OCI-LY1 (cell line): ENCODE measurements around the gene DOLPP1.

ENCODE experiments used
- H2AFZ ChIP-seq: fragments of 200-600 bp; sonication (generic), shearing (Covaris generic); 2 replicates; pipeline ENCODE4 v1.6.0; 2014; ENCODE audit warnings: antibody characterized with exemption, mild to moderate bottlenecking, low read length
- H3F3A ChIP-seq: fragments of 200-600 bp; sonication (generic), shearing (Covaris generic); 2 replicates; pipeline ENCODE4 v1.6.0; 2014; ENCODE audit warnings: mild to moderate bottlenecking, antibody characterized with exemption, low read length, moderate library complexity; ENCODE audit not compliant: insufficient read depth
- H3K27ac ChIP-seq: fragments of 200-600 bp; sonication (generic); 2 replicates; pipeline ENCODE4 v1.5.1; 2014; ENCODE audit warnings: low read length, mixed run types, mild to moderate bottlenecking, low read depth; ENCODE audit not compliant: poor library complexity, severe bottlenecking
- H3K27me3 ChIP-seq: fragments of 200-600 bp; sonication (generic); 2 replicates; pipeline ENCODE4 v1.6.0; 2014; ENCODE audit warnings: antibody characterized with exemption, mild to moderate bottlenecking, low read length, moderate library complexity; ENCODE audit not compliant: insufficient read depth
- H3K36me3 ChIP-seq: fragments of 200-600 bp; sonication (generic); 2 replicates; pipeline ENCODE4 v1.6.1; 2014; ENCODE audit warnings: mild to moderate bottlenecking, antibody characterized with exemption, low read length, moderate library complexity, mixed read lengths; ENCODE audit not compliant: insufficient read depth
- H3K4me1 ChIP-seq: fragments of 200-600 bp; sonication (generic); 2 replicates; pipeline ENCODE4 v1.5.1; 2014; ENCODE audit warnings: mild to moderate bottlenecking, low read length, moderate library complexity; ENCODE audit not compliant: insufficient read depth, severe bottlenecking
- H3K4me2 ChIP-seq: fragments of 200-600 bp; sonication (generic), shearing (Covaris generic); 2 replicates; pipeline ENCODE4 v1.6.1; 2014; ENCODE audit warnings: low read length
- H3K4me3 ChIP-seq: fragments of 200-600 bp; sonication (generic); 2 replicates; pipeline ENCODE4 v1.5.1; 2014; ENCODE audit warnings: low read length, low read depth, mild to moderate bottlenecking, mixed read lengths; ENCODE audit not compliant: poor library complexity, severe bottlenecking
- H3K79me2 ChIP-seq: fragments of 200-600 bp; shearing (Covaris generic); 2 replicates; pipeline ENCODE4 v1.6.1; 2016; ENCODE audit warnings: mixed run types, low read length, mixed read lengths; ENCODE audit not compliant: insufficient read depth
- H3K9ac ChIP-seq: fragments of 200-600 bp; sonication (generic), shearing (Covaris generic); 2 replicates; pipeline ENCODE4 v1.6.1; 2014; ENCODE audit warnings: mild to moderate bottlenecking, low read length, mixed read lengths
- H3K9me2 ChIP-seq: fragments of 200-600 bp; sonication (generic), shearing (Covaris generic); 2 replicates; pipeline ENCODE4 v1.6.1; 2014; ENCODE audit warnings: low read depth, mild to moderate bottlenecking, low read length, mixed read lengths
- H3K9me3 ChIP-seq: fragments of 200-600 bp; shearing (Covaris generic); 2 replicates; pipeline ENCODE4 v1.6.1; 2014; ENCODE audit warnings: low read length, mixed read lengths
- H4K20me1 ChIP-seq: fragments of 200-600 bp; sonication (generic), shearing (Covaris generic); 2 replicates; pipeline ENCODE4 v1.6.0; 2016; ENCODE audit warnings: mild to moderate bottlenecking, low read length; ENCODE audit not compliant: insufficient read depth
- CTCF ChIP-seq: fragments of 200-600 bp; sonication (generic), shearing (Covaris generic); IDR thresholded peaks from 2 replicates; pipeline ENCODE4 v1.5.1; 2017; ENCODE audit warnings: mild to moderate bottlenecking, antibody characterized with exemption, low read length, moderate library complexity, mixed read lengths
- EZH2 ChIP-seq: fragments of 200-600 bp; sonication (generic), shearing (Covaris generic); IDR thresholded peaks from 2 replicates; pipeline ENCODE4 v1.8.0; 2017; ENCODE audit warnings: borderline replicate concordance, mixed run types, mild to moderate bottlenecking, antibody characterized with exemption, low read length, moderate library complexity, mixed read lengths

The DOLPP1 gene

GRCh38 chr9:129133082-129133481 lies 52.2 kb downstream of the DOLPP1 start:
- no peaks in the 10 kb centered on the region for H3K9me2 ChIP-seq
- H3K27me3 ChIP-seq = no peaks in the 10 kb centered on the region
- H3K4me1 ChIP-seq = peaks cover 8% of the 10 kb centered on the region
- no peaks in the 10 kb centered on the region for H3K9me3 ChIP-seq
- no peak overlapping the region for H3K9ac ChIP-seq
- TF ChIP-seq CTCF (no peak), EZH2 (no peak)
- H3K36me3 ChIP-seq = peaks cover 68% of the 10 kb centered on the region
- no peak overlapping the region for H3K4me3 ChIP-seq
- H3K27ac ChIP-seq = no peak overlapping the region
- no peak overlapping the region for H3K4me2 ChIP-seq
- H2AFZ ChIP-seq = no peak overlapping the region
- no peaks in the 10 kb centered on the region for H3F3A ChIP-seq
- H3K79me2 ChIP-seq = no peaks in the 10 kb centered on the region
- no peaks in the 10 kb centered on the region for H4K20me1 ChIP-seq

- TF ChIP-seq EZH2 (no peak), CTCF (no peak)
- Histone ChIP-seq H3K36me3 (peaks cover 50% of the 10 kb centered on the region), H3K27me3 (no peaks in the 10 kb centered on the region), H3K4me3 (no peak overlapping the region), H4K20me1 (no peaks in the 10 kb centered on the region), H3K4me2 (no peak overlapping the region), H3K4me1 (peaks cover 24% of the 10 kb centered on the region), H2AFZ (no peak overlapping the region), H3K27ac (no peak overlapping the region), H3K9ac (no peak overlapping the region), H3F3A (no peaks in the 10 kb centered on the region), H3K79me2 (no peaks in the 10 kb centered on the region), H3K9me3 (no peaks in the 10 kb centered on the region), H3K9me2 (no peaks in the 10 kb centered on the region)
Measured at GRCh38 chr9:129135476-129135875, 54.6 kb downstream of the DOLPP1 start.

GRCh38 chr9:129136446-129137035 lies 55.6 kb downstream of the DOLPP1 start:
- Histone ChIP-seq H3K79me2 (no peaks in the 10 kb centered on the region), H4K20me1 (no peaks in the 10 kb centered on the region), H3F3A (peaks cover 5% of the 10 kb centered on the region; the same call in 1 of the 2 replicates), H3K4me2 (no peak overlapping the region), H3K36me3 (peaks cover 44% of the 10 kb centered on the region), H3K9me3 (no peaks in the 10 kb centered on the region), H3K9ac (no peak overlapping the region), H3K27me3 (no peaks in the 10 kb centered on the region), H3K4me1 (peaks cover 31% of the 10 kb centered on the region), H2AFZ (no peak overlapping the region), H3K27ac (no peak overlapping the region), H3K9me2 (no peaks in the 10 kb centered on the region), H3K4me3 (no peak overlapping the region)
- TF ChIP-seq EZH2 = no peak
- TF ChIP-seq CTCF = no peak
